Pons (tissue), 1 donor: ENCODE measurements around the gene EEF1A1.
"Not testable (repeated sequence)": the region's sequence is repeated elsewhere in the genome, so short reads cannot be mapped to it uniquely, and the experiment has no call there.

ENCODE experiments used
- DNase-seq: peaks from one replicate; pipeline ENCODE4 v3.0.0-alpha.2; 2016; ENCODE audit warnings: low spot score

Gene EEF1A1

DNA sequence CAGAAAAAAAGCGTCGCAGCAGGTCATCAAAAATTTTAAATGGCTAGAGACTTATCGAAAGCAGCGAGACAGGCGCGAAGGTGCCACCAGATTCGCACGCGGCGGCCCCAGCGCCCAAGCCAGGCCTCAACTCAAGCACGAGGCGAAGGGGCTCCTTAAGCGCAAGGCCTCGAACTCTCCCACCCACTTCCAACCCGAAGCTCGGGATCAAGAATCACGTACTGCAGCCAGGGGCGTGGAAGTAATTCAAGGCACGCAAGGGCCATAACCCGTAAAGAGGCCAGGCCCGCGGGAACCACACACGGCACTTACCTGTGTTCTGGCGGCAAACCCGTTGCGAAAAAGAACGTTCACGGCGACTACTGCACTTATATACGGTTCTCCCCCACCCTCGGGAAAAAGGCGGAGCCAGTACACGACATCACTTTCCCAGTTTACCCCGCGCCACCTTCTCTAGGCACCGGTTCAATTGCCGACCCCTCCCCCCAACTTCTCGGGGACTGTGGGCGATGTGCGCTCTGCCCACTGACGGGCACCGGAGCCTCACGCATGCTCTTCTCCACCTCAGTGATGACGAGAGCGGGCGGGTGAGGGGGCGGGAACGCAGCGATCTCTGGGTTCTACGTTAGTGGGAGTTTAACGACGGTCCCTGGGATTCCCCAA lies at the start of gene EEF1A1:
EEF1A1 (minus strand) TSS at position 345 of the 663 bp plus-strand sequence. CDS start 1,006 bp downstream, outside the sequence.
- DNase-seq, result peak; percentile 99

DNA sequence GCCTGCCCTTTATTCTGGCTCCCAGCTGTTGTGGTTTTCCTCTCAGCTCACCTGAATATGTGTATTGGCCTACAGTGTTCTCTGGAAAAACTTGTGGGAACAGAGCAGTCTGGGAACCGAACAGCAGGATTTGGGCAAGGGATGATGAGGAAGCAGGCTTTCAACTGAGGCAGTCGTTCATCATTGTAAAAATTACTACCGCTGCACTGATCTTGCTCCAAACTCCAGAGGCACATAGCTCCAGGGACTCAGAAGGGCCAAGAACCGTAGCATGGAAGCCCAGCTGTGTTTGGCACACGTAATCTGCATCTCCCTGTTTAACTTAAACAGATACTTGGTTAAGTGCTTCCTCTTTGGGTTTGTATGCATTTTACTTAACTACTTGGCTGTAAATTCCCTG lies 48.3 kb upstream of the EEF1A1 start:
- no peak for DNase-seq

DNA sequence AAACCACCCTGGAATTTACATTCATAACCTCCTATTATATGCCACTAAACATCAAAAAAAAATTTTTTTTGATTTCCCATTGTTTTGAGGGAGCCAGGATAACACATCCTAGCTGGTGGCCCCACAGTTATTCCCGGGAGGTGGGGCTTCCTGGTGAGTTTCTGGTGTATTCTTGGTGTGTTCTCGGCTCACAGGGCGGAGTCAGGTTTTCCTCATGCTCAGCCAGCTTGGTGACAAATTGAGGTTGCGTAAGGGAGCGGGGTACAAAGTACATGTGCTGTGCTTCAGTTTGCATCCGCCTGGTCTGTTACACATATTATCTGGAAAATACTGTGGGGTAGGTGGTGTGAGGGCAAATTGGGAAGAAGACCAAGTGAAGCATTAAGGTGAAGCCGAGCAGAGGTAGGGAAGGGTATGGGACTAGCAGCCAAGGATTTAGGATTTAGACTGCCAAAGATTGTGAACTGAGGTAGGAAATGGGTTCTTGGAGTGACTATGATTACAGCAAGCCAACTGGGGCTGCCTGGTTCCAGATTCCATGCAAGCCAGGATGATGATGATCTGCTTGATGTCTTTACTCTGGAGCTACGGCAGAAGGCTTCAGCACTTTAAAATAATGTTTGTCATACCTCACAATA lies 46.2 kb upstream of the EEF1A1 start:
- no peak for DNase-seq

DNA sequence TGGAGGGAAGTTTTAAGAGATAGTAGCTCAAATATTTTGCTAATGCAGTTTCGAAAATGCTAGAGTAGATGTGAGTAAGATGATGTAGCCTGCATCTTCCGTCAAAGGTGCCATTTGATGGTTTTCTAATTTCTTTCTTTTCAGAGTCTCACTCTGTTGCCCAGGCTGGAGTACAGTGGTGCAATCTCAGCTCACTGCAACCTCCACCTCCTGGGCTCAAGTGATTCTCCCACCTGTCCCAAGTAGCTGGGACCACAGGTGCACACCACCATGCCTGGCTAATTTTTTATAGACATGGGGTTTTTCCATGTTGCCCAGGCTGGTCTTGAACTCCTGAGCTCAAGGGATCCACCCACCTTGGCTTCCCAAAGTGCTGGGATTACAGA lies 45.6 kb upstream of the EEF1A1 start:
- DNase-seq, result not testable (repeated sequence)

DNA sequence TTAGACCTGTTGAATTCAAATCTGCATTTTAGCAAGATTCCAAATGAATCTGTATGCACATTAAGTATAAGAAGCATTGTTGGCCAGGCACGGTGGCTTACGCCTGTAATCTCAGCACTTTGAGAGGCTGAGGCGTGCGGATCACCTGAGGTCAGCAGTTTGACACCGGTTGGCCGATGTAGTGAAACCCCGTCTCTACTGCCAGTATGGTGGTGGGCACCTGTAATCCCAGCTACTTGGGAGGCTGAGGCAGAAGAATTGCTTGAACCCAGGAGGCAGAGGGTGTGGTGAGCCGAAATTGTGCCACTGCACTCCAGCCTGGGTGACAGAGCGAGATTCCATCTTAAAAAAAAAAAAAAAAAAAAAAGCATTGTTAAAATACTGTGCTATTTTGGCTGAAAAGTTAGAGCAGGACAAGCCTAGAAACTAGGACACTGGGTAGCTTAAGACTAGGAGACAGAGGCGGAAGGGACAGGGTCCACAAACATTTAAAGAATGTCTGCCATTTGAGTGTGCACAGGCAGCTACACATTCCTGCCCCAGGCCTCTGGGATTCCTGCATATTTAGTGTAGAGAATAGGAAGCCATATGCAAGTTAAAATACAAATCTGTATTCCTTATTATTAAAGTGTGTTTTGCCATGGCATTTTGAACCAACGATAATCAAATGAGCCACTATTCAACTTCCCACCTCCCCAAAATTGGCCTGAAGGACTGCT lies 45.1 kb upstream of the EEF1A1 start:
- DNase-seq, result no peak

DNA sequence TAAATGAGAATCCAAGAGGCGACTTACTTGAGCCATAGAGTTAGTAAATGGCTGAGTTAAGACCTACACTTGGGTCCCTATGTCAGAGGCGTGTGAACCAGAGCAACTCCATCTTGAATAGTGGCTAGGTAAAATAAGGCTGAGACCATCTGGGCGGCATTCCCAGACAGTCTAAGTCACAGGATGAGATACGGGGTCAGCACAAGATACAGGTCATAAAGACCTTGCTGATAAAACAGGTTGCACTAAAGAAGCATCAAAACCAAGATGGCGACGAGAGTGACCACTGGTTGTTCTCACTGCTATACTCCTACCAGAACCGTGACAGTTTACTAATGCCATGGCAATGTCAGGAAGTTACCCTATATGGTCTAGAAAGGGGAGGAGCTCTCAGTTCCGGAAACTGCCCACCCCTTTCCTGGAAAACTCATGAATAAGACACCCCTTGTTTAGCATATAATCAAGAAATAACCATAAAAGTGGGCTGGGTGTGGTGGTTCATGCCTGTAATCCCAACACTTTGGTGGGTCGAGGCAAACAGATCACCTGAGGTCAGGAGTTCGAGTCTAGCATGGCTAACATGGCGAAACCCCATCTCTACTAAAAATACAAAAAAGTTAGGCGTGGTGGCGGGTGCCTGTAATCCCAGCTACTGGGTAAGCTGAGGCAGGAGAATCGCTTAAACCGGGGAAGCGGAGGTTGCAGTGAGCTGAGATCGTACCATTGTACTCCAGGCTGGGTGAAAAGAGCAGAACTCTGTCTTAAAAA lies 43.9 kb upstream of the EEF1A1 start:
- DNase-seq, result no peak

DNA sequence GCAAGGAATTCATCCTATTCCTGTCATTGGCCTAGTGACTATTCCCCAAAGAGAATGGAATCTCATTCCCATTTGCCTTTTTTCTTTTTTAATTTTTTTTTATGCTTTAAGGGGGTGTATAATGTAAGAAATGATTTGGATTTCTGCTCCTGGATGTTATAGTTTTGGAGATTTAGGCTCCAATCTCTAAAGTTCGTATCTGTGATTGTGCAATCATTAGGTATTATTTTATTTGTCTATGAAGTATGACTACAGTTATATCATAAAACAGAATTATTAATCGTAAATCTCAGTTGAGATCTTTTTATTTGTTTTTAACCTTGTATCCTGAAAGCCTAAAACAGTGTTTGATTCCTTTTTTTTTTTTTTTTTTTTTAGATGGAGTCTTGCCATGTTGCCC lies 41.7 kb upstream of the EEF1A1 start:
- no peak for DNase-seq

DNA sequence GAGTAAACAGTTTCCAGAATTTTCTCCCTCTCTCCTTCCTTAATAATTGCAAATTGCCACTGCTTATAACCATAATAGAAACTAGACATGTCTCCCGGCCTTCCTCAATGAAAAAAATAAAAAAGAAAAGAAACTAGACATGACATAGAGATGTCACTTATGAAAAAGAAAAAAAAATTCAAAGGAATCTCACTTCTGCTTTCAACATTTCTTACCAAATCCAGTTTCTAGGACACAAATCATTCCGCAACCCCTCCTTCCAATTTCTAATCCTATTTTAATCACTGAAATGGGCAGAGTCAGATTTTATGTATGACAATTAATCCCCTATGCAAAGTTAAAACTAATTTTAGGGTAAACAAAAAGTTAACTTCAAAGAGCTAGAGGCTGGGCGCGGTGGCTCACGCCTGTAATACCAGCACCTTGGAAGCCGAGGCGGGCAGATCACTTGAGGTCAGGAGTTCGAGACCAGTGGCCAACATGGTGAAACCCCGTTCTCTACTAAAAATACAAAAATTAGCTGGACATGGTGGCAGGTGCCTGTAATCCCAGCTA lies 40.1 kb upstream of the EEF1A1 start:
- no peak for DNase-seq

DNA sequence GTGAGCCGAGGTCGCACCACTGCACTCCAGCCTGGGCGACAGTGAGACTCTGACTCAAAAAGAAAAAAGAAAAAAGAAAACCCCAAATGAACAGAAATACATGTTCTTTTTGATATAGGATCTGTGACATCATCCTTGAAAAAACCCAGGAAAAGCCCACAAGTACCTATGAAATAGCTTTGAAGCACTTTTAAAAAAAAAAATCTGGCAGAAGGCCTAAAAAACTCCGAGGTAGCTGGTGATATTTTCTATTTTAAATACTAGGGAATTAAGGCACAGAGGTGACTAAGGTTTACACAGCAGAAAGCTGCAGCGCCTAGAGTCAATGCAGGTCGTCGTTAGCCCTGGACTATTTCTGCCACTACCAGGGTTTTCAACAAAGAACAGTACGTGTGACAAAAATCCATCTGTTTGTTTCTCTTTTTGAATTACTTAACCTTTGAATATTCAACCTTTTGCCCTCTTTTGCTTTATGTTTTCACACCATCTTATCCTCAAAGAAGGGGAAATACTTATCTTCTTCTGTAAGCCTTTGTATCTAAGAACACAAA lies 39.4 kb upstream of the EEF1A1 start:
- DNase-seq, result no peak

DNA sequence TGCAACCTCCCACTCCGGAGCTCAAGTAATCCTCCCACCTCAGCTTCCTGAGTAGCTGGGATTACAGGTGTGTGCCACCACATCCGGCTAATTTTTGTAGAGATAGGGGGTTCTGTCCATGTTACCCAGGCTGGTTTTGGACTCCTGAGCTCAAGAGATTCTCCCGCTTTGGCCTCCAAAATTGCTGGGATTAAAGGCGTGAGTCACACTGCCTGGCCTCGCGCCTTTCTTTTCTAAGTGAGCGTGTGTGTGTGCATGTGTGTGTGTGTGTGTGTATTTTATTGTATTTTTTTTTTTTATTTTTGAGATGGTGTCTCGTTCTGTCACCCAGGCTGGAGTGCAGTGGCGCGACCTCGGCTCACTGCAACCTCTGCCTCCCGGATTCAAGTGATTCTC lies 38.6 kb upstream of the EEF1A1 start:
- not testable (repeated sequence) for DNase-seq

DNA sequence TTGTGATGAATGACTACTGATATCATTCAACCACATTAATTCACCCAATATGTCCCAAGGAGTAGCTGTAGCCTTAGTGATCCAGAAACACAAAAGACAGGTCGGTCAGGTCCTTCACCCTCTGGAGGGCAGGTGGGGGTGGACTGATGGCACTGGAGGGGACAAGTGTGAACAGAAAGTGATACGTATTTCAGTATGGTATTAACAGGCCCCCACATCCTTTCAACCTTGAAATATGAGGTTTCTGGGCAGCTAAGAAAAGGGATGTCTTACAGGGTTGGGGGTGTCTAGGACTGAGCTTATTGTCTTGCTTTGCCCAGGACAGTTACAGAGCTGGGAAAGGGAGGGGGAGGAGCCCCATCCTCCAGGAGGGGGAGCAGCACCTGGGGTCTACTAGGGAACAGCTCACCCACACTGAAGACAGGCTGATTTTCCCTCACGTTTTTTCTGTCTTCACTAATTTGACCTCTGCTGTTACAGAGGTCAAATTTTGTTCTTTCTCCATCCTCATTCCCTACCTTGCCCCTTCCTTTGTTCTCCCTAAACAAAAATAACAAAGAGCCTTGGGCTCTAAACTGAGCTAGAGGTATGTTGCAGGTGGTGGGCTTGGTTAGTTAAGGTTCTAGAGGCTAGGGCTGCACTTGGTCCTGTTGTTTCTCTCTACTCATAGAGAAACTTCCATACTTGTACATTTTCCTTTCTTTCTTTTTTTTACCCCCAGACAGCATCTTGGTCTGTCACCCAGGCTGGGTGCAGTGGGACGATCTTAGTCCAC lies 38.0 kb upstream of the EEF1A1 start:
- no peak for DNase-seq

DNA sequence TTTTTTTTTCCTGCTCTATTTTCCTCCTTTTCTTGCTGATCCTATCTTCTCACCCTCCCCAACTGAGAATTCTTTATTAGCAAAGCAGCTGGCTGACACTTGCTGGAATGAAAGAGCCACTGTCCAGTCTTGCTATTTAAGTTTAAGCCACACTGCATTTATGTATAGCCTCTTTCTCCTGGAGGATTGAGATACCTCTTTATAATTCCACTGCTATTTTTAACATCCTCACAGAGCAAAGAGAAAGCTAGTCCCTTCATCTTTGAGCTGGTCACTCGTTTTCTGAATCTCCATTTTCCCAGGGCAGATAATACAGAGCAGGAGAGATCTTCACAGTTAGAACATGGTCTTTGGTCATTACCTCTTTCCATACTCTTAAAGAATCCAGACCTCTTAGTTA lies 36.0 kb upstream of the EEF1A1 start:
- DNase-seq, result peak; percentile 91

DNA sequence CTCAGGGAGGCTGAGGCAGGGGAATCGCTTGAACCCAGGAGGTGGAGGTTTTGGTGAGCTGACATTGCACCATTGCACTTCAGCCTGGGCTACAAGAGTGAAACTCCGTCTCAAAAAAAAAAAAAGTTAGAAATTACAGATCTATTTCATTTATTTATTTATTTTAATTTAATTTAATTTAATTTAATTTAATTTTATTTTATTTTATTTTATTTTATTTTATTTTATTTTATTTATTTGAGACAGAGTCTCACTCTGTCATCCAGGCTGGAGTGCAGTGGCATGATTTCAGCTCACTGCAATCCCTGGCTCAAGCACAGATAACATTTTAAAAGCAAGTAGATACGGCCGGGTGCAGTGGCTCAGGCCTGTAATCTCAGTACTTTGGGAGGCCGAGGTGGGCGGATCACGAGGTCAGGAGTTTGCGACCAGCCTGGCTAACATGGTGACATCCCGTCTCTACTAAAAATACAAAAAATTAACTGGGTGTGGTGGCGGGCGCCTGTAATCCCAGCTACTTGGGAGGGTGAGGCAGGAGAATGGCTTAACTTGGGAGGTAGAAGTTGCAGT lies 34.6 kb upstream of the EEF1A1 start:
- not testable (repeated sequence) for DNase-seq

DNA sequence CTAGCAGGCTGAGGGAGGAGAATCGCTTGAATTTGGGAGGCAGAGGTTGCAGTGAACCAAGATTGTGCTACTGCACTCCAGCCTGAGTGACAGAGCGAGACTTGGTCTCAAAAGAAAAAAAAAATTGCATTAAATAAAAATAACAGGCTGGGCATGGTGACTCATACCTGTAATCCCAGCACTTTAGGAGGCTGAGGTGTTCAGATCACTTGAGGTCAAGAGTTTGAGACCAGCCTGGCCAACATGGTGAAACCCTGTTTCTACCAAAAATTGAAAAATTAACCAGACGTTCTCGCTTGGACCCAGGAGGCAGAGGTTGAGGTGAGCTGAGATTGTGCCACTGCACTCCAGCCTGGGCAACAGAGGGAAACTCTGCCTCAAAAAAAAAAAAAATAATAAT lies 30.3 kb upstream of the EEF1A1 start:
- not testable (repeated sequence) for DNase-seq

DNA sequence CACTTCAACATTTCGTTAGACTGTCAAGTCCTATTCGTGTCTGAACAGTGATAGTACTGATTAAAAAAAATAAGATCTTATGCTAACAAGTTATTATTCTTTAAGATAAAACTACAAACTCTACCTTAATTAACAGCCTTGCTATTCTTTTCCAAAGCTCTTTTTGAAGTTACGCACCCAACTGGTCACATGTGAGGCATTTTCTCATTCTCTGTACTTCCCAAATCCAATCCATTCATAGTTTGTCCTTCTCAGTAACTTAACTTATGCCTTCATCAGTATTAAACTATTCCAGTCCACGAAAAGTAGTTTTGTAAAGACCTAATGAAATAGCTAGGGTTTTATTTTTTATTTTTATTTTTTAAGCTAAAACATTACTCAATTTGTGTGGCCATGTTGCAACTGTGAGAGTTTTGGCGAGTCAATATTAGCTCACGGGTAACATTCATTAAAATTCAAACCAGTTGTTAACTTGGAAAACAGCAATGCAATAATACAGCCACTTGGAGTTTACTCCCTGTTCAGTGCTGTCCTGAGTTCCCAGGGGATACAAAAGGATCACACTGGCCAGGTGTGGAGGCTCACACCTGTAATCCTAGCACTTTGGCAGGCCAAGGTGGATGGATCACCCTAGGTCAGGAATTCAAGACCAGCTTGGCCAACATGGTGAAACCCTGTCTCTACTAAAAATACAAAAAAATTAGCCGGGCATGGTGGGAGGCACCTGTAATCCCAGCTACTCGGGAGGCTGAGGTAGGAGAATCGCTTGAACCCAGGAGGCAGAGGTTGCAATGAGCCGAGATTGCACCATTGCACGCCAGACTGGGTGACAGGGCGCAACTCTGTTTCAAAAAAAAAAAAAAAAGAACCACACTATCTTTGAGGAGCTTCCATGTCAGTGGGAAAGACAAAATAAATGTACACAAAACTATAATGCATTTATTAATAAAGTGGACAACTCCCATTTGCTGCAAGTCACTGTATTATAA lies 27.9 kb upstream of the EEF1A1 start:
- no peak for DNase-seq

DNA sequence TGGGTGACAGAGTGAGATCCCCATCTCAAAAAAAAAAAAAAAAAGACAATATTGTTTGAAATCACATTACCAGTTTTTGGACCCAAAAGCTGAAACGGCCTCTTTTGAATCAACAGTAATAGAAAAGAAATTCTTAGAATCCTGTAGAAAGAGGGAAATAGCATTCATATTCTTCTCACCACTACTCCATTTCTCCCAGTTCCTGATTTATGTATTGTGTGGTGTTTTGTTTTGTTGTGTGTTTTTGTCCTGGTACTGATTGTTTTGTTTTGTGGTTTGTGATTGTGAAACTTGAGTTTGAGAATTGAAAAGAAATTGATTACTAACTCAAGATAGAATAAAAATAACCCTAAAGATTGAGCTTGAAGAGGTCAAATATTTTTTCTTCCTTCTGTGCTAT lies 26.2 kb upstream of the EEF1A1 start:
- no peak for DNase-seq

DNA sequence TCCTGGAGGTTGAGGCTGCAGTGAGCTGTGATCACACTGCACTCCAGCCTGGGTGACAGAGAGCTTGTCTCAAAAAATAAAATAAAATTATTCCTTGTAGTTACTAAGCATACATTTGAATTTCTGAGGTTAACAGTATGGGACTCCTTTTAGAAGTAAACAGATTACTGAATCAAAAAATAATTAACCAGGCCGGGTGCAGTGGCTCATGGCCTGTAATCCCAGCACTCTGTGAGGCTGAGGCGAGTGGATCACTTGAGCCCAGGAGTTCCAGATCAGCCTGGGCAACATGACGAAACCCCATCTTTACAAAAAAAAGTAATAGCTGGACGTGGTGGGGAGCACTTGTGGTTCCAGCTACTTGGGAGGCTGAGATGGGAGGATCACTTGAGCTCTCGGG lies 22.1 kb upstream of the EEF1A1 start:
- DNase-seq, result no peak

DNA sequence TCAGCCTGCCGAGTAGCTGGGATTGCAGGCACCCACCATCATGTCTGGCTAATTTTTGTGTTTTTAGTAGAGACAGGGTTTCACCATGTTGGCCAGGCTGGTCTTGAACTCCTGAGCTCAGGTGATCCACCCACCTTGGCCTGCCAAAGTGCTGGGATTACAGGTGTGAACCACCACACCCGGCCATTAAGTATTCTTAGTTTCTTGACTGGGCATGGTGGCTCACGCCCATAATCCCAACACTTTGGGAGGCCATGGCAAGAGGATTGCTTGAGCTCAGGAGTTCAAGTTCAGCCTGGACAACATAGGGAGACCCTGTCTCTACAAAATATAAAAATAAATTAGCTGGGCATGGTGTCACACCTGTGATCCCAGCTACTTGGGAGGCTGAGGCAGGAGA lies 21.6 kb upstream of the EEF1A1 start:
- DNase-seq, result not testable (repeated sequence)

DNA sequence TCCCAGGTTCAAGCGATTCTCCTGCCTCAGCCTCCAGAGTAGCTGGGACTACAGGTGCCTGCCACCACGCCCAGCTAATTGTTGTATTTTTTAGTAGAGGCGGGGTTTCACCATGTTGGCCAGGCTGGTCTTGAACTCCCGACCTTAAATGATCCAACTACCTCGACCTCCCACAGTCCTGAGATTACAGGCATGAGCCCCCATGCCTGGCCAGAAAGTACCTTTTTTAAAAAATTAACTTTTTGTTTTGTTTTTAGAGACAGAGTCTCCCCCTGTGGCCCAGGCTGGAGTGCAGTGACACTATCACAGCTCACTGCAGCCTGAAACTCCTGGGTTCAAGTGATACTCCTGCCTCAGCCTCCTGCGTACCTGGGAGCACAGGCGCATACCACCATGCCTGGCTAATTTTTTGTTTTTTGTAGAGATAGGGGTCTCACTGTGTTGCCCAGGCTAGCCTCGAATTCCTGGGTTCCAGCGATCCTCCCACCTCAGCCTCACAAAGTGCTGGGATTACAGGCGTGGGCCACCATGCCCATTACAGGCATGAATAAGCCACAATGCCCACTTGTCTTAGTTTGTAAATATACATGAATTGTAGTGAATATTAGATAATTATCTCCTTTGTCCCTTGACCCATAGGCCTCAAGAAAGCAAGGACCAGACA lies 17.4 kb upstream of the EEF1A1 start:
- no peak for DNase-seq
